ENCODE results near the gene PRICKLE4. TPM values are rescaled to one million over a fixed set of nuclear protein-coding genes. Genes with fewer than 3 reads are reported as not detected.

PRICKLE4 gene
- total RNA-seq, 1 donor from 2014 or later = 3.4 TPM

- no peak overlapping the region for H3K9ac ChIP-seq (ENCODE audit: low read length)
- no peaks in the 10 kb centered on the region for H3K4me1 ChIP-seq (ENCODE audit: insufficient read depth, low read length)
- no peak overlapping the region for H3K27ac Mint-ChIP-seq (ENCODE audit: unreplicated experiment)
- H3K4me3 Mint-ChIP-seq (ENCODE audit: unreplicated experiment) = no peak overlapping the region
- peaks cover 2% of the 10 kb centered on the region for H3K9me3 Mint-ChIP-seq (ENCODE audit: unreplicated experiment)
- no peak overlapping the region for H2AFZ ChIP-seq (ENCODE audit: low read depth, low read length)
- peaks cover 3% of the 10 kb centered on the region for H3K4me1 Mint-ChIP-seq (ENCODE audit: low read depth, unreplicated experiment)
- no peaks in the 10 kb centered on the region for H3K9me3 ChIP-seq (ENCODE audit: insufficient read depth, low read depth, low read length)
- no peaks in the 10 kb centered on the region for H3K36me3 ChIP-seq (ENCODE audit: insufficient read depth, low read length)
- no peaks in the 10 kb centered on the region for H4K20me1 ChIP-seq (ENCODE audit: insufficient read depth, low read length)
- no peaks in the 10 kb centered on the region for H3K36me3 Mint-ChIP-seq (ENCODE audit: low read depth, unreplicated experiment)
- H3K79me2 ChIP-seq (ENCODE audit: insufficient read depth, low read length) = no peaks in the 10 kb centered on the region
- H3K27ac ChIP-seq (ENCODE audit: low read depth, low read length) = no peak overlapping the region
- no peak overlapping the region for H3K4me3 ChIP-seq (ENCODE audit: insufficient read depth, low read depth, low read length)
- no peak overlapping the region for H3K4me2 ChIP-seq (ENCODE audit: low read length)
- H3K27me3 Mint-ChIP-seq (ENCODE audit: low read depth, unreplicated experiment) = peaks cover 27% of the 10 kb centered on the region
- DNase-seq (ENCODE audit: low read depth) (no peak), FAIRE-seq (no peak)
- H3K27me3 ChIP-seq (ENCODE audit: insufficient read depth, low read length) = peaks cover 9% of the 10 kb centered on the region
- no peak for TF ChIP-seq CTCF (IDR thresholded peaks at IDR 0.05; ENCODE audit: insufficient read depth, low read depth, low read length)
- TF ChIP-seq EZH2 (IDR thresholded peaks at IDR 0.05; ENCODE audit: insufficient read depth, low read length) = no peak
These were observed 32.0 kb upstream of the PRICKLE4 start for GRCh38 chr6:41748542-41748941.

- Histone ChIP-seq H2AFZ (ENCODE audit: low read depth, low read length) (no peak overlapping the region), H3K27me3 (ENCODE audit: insufficient read depth, low read length) (peaks cover 16% of the 10 kb centered on the region), H3K9me3 (ENCODE audit: insufficient read depth, low read depth, low read length) (no peaks in the 10 kb centered on the region), H3K9ac (ENCODE audit: low read length) (no peak overlapping the region), H4K20me1 (ENCODE audit: insufficient read depth, low read length) (no peaks in the 10 kb centered on the region), H3K4me3 (ENCODE audit: insufficient read depth, low read depth, low read length) (no peak overlapping the region), H3K27ac (ENCODE audit: low read depth, low read length) (no peak overlapping the region), H3K36me3 (ENCODE audit: insufficient read depth, low read length) (no peaks in the 10 kb centered on the region), H3K4me2 (ENCODE audit: low read length) (no peak overlapping the region), H3K79me2 (ENCODE audit: insufficient read depth, low read length) (no peaks in the 10 kb centered on the region), H3K4me1 (ENCODE audit: insufficient read depth, low read length) (no peaks in the 10 kb centered on the region)
- DNase-seq (ENCODE audit: low read depth) (no peak), FAIRE-seq (no peak)
- Mint-ChIP-seq H3K9me3 (ENCODE audit: unreplicated experiment) (peaks cover 2% of the 10 kb centered on the region), H3K27ac (ENCODE audit: unreplicated experiment) (no peak overlapping the region), H3K4me3 (ENCODE audit: unreplicated experiment) (no peak overlapping the region), H3K27me3 (ENCODE audit: low read depth, unreplicated experiment) (peaks cover 23% of the 10 kb centered on the region), H3K4me1 (ENCODE audit: low read depth, unreplicated experiment) (no peaks in the 10 kb centered on the region), H3K36me3 (ENCODE audit: low read depth, unreplicated experiment) (no peaks in the 10 kb centered on the region)
- no peak for TF ChIP-seq CTCF (IDR thresholded peaks at IDR 0.05; ENCODE audit: insufficient read depth, low read depth, low read length)
- no peak for TF ChIP-seq EZH2 (IDR thresholded peaks at IDR 0.05; ENCODE audit: insufficient read depth, low read length)
These were observed 30.2 kb upstream of the PRICKLE4 start for GRCh38 chr6:41750374-41750773.

- DNase-seq (ENCODE audit: low read depth) (no peak), FAIRE-seq (no peak)
- no peak overlapping the region for H2AFZ ChIP-seq (ENCODE audit: low read depth, low read length)
- H3K9me3 Mint-ChIP-seq (ENCODE audit: unreplicated experiment) = no peaks in the 10 kb centered on the region
- H3K4me1 ChIP-seq (ENCODE audit: insufficient read depth, low read length) = no peaks in the 10 kb centered on the region
- no peaks in the 10 kb centered on the region for H3K36me3 ChIP-seq (ENCODE audit: insufficient read depth, low read length)
- no peak overlapping the region for H3K27ac Mint-ChIP-seq (ENCODE audit: unreplicated experiment)
- TF ChIP-seq CTCF (IDR thresholded peaks at IDR 0.05; ENCODE audit: insufficient read depth, low read depth, low read length) (no peak), EZH2 (IDR thresholded peaks at IDR 0.05; ENCODE audit: insufficient read depth, low read length) (no peak)
- no peak overlapping the region for H3K4me2 ChIP-seq (ENCODE audit: low read length)
- no peak overlapping the region for H3K27ac ChIP-seq (ENCODE audit: low read depth, low read length)
- no peak overlapping the region for H3K4me3 ChIP-seq (ENCODE audit: insufficient read depth, low read depth, low read length)
- H3K27me3 Mint-ChIP-seq (ENCODE audit: low read depth, unreplicated experiment) = peaks cover 13% of the 10 kb centered on the region
- no peaks in the 10 kb centered on the region for H3K79me2 ChIP-seq (ENCODE audit: insufficient read depth, low read length)
- H3K4me1 Mint-ChIP-seq (ENCODE audit: low read depth, unreplicated experiment) = peaks cover 13% of the 10 kb centered on the region
- H3K36me3 Mint-ChIP-seq (ENCODE audit: low read depth, unreplicated experiment) = no peaks in the 10 kb centered on the region
- no peaks in the 10 kb centered on the region for H3K9me3 ChIP-seq (ENCODE audit: insufficient read depth, low read depth, low read length)
- no peak overlapping the region for H3K9ac ChIP-seq (ENCODE audit: low read length)
- H3K27me3 ChIP-seq (ENCODE audit: insufficient read depth, low read length) = peaks cover 13% of the 10 kb centered on the region
- no peaks in the 10 kb centered on the region for H4K20me1 ChIP-seq (ENCODE audit: insufficient read depth, low read length)
- no peak overlapping the region for H3K4me3 Mint-ChIP-seq (ENCODE audit: unreplicated experiment)
These were observed 24.7 kb upstream of the PRICKLE4 start for GRCh38 chr6:41755895-41756294.

Measured in astrocyte (in vitro differentiated cells and primary cell).